Astrocyte of the spinal cord (primary cell): ENCODE data around the gene CASZ1.

Experiments used
- DNase-seq: peaks from one replicate; pipeline ENCODE4 v3.0.0; 2011; ENCODE audit warnings: low read depth, low spot score
- H3K4me3 ChIP-seq: 2 replicates; pipeline ENCODE4 v1.5.1; 2011; ENCODE audit warnings: low read depth, mild to moderate bottlenecking, low read length, moderate library complexity
- in situ Hi-C: cut with HindIII; loops from 2 replicates; pipeline ENCODE4 v1.10.0; 2017; ENCODE audit warnings: low sequenced_read_pairs
- TF ChIP-seq, protein P1 (sequence below): IDR thresholded peaks from 2 replicates; pipeline ENCODE4 v1.5.1; 2012; ENCODE audit warnings: low read depth, mild to moderate bottlenecking, low read length, inconsistent platforms

The CASZ1 gene

DNA sequence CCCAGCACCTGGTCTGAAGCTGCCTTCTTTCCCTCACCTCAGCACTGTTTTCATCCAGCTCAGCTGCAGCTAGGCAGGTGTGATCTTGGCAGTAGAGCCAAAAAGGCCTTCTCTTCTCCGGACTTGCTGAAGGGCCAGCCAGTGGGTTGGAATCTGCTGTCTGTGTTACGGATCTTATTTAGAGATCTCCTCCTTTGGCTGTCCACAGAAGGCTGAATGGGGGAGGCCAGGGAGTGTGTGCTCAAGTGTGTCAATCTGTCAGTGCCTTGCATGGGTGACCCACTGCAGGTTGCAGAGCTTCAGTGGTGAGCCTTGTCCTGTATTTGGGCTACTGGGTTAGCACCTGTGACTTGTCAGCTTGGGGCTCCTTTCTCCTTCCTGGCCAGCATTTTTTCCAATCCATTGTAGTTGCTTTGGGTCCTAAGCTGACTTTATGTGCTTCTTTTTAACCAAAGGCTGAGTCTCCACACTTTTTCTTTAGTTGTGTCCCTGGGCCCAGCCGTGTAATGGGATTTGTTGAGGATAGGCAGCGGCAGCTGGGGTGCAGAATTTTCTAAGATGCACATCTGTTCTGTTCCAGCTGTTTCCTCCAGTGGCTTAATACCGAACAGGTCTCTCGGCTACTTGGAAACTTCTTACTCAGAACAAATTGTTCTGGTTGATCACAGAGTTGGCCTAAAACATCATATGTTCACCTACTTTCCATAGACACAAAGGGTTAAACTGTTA lies 194.9 kb downstream of the CASZ1 start:
- no peak overlapping the region for H3K4me3 ChIP-seq
- in situ Hi-C loops: no loop called here
- no peak for DNase-seq
- TF ChIP-seq, protein P1, sequence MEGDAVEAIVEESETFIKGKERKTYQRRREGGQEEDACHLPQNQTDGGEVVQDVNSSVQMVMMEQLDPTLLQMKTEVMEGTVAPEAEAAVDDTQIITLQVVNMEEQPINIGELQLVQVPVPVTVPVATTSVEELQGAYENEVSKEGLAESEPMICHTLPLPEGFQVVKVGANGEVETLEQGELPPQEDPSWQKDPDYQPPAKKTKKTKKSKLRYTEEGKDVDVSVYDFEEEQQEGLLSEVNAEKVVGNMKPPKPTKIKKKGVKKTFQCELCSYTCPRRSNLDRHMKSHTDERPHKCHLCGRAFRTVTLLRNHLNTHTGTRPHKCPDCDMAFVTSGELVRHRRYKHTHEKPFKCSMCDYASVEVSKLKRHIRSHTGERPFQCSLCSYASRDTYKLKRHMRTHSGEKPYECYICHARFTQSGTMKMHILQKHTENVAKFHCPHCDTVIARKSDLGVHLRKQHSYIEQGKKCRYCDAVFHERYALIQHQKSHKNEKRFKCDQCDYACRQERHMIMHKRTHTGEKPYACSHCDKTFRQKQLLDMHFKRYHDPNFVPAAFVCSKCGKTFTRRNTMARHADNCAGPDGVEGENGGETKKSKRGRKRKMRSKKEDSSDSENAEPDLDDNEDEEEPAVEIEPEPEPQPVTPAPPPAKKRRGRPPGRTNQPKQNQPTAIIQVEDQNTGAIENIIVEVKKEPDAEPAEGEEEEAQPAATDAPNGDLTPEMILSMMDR: no peak

DNA sequence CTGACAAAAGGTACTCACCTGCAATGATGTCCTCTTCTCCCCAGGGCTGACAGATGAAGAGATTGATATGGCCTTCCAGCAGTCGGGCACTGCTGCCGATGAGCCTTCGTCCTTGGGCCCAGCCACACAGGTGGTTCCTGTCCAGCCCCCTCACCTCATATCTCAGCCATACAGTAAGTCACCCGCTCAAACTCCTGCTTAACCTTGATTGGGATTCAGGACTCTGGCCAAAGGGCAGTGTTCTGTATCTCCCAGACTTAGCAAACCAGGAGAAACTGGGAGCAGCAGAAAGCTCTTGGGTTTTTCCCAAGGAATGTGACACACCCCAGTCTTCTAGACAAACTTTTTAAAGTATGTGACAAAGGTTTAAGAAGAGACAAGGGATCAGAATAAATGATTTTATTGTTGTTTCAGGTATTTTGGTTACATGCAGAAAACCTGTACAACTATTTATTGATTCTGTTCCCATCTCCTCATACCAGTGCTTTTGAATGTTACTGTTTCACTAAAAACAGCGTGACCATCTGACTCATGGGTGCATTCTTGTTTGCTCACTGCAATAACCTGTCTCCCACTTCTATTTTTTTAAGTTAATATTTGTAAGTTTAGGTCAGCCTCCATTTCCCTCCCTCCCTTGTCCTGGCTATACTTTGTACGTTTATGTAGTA lies 197.1 kb downstream of the CASZ1 start:
- DNase-seq: peak; percentile 82
- in situ Hi-C loops: no loop called here
- H3K4me3 ChIP-seq: no peak overlapping the region
- TF ChIP-seq, protein P1: no peak

DNA sequence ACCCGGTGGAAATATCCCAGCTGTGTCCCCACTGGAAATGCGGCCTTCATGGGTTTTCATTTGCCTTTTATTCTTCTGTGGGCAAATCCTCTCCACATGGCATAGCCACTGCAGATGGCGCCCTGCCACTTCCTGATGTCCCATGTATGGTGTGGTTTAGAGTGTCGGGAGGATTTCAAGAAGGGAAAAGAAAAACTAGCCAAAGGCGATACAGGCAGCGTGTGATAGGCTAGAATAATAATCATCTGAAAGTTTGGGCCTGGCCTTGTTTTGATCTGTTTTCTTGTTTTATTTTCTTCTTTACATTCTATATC lies 198.1 kb downstream of the CASZ1 start:
- DNase-seq: no peak
- in situ Hi-C loops: no loop called here
- TF ChIP-seq, protein P1: no peak
- no peak overlapping the region for H3K4me3 ChIP-seq

DNA sequence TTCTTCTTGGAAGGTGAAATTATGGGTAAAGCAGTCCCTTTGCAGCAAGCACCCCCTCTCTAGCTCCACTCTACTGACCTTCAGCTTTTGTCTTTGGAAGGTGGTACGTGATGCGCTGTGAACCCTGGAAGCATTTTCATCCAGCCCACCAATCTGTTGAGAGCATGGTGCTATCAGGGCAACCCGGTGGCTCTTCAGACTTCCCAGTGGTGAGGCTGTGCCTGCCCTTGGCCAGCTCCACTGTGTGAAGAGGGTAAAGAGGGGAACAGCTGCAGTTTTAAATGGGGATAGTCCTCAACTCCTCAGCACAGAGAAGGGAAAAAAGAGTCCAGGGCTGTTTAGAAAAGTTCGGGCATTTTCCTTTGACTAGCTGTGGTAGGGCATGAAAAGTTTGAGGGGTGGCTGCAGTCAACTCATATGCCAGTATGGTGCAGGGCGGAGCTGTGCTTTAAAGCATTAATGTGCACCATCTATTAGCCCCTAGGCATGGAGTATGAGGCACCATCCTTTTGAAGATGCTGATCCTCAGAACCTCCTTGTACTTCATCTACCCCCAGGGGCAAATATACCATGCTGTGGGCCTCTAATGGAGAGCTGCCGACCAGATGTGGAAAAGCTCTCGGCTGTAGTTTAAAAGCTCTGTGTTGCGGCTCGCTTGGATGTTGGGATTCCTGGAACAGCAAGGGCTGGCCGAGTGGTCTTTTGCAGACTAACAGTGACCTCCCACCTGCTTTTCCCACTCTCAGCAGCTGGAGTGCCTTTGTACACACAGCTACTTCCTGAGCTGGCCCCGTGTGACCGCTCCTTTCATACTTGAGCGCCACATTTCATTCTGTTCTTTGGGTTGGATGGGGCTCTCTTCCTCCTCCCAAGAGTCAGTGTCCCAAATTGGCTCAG lies 198.7 kb downstream of the CASZ1 start:
- TF ChIP-seq, protein P1: no peak
- DNase-seq: no peak
- in situ Hi-C loops: no loop called here
- H3K4me3 ChIP-seq: no peak overlapping the region

DNA sequence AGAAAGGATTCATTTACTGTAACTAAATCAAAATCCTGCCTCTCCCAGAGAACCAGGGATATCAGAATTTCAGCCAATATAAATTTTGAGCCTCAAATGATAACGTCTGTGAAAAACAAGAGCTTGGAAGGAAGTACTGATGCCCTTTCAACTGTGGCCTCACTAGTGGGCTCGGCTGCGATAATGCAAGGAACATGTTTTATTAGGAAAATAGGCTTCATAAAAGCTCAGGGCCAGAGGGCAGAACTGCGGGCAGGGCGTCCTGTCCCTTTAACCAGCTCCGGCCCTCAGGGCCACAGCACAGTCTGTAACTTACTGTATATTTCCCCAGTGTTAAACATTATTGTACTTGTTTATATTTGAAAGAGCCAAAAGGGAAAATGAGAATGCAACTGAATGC lies 199.7 kb downstream of the CASZ1 start:
- in situ Hi-C loops: no loop called here
- TF ChIP-seq, protein P1: no peak
- no peak for DNase-seq
- no peak overlapping the region for H3K4me3 ChIP-seq

DNA sequence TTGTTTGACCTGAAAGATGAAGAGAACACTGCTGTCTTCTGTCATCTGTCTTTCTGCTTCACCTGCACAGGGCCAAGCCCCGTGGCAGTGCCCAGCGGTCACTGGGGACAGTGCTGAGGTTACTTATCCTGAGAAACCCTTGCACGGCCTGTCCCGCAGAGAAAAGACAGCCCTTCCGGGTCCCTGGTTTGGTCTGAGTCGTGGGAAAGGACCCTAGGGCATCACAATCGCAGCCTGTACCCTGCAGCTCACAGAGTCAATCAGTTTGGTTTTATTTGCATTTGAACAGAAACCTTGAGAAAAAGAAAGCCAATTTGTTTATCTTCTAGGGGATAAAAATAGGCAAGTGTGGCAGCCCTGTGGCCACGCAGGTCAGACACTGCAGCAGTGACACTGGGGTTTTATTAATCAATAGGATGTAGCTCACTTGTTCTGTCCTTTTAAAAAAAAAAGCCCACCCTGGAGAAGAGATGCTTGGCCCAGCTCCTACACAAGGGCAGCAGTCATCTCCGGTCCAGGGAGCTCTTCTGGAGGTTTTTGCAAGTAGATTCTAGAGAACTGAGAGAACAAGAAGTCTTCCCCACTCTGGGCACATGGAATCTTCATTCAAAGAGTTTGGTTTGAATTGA lies 201.7 kb downstream of the CASZ1 start:
- TF ChIP-seq, protein P1: no peak
- no peak for DNase-seq
- H3K4me3 ChIP-seq: no peak overlapping the region
- in situ Hi-C loops: no loop called here
